Transverse colon (tissue), 4 donors: ENCODE data around the gene CDC42EP5.

Experiments used
- EP300 ChIP-seq: sonication (generic); formaldehyde crosslinking; IDR thresholded peaks from one replicate; pipeline ENCODE4 v1.6.1; 2017; ENCODE audit warnings: antibody characterized with exemption, low read depth
- POLR2A ChIP-seq: fragments of 450-650 bp; IDR thresholded peaks from one replicate; pipeline ENCODE4 v1.6.1; 2016; ENCODE audit warnings: antibody characterized with exemption, mild to moderate bottlenecking, moderate library complexity
- POLR2AphosphoS5 ChIP-seq, 3 donors: sonication (generic); formaldehyde crosslinking; IDR thresholded peaks; one replicate each; pipeline ENCODE4 v1.6.1; 2016; ENCODE audit warnings: antibody characterized with exemption in 3 of 3
- TF ChIP-seq, protein P1 (sequence below), 5 experiments: fragments of 200-600 bp in 3 of 5; fragments of 450-650 bp in 2 of 5; sonication (generic) in 3 of 5; IDR thresholded peaks; 1 replicate in 2 of 5; 2 replicates in 3 of 5; pipeline ENCODE4 v1.5.1; 2016 to 2017; ENCODE audit warnings: antibody characterized with exemption in 5 of 5, inconsistent platforms in 3 of 5, mild to moderate bottlenecking in 2 of 5, moderate library complexity in 1 of 5

DNA sequence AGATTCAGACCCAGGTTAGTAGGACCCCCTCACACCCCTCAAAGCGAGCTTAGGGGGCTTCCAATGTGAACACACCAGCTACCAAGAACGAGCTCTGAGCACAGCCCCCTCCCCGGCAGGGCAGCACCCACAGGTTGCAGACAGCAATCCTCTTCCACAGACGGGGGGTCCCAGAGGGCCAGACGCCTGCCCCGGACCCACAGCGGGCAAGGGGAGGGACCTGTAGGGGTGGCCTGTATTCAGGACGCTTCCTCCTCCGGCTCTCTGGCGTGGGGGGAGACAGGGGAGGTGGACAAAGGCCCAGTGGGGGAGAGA is 53.1 kb downstream of the CDC42EP5 start:
- no peak for TF ChIP-seq POLR2A
- TF ChIP-seq, protein P1, sequence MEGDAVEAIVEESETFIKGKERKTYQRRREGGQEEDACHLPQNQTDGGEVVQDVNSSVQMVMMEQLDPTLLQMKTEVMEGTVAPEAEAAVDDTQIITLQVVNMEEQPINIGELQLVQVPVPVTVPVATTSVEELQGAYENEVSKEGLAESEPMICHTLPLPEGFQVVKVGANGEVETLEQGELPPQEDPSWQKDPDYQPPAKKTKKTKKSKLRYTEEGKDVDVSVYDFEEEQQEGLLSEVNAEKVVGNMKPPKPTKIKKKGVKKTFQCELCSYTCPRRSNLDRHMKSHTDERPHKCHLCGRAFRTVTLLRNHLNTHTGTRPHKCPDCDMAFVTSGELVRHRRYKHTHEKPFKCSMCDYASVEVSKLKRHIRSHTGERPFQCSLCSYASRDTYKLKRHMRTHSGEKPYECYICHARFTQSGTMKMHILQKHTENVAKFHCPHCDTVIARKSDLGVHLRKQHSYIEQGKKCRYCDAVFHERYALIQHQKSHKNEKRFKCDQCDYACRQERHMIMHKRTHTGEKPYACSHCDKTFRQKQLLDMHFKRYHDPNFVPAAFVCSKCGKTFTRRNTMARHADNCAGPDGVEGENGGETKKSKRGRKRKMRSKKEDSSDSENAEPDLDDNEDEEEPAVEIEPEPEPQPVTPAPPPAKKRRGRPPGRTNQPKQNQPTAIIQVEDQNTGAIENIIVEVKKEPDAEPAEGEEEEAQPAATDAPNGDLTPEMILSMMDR (IDR thresholded peaks at IDR 0.05): no peak
- TF ChIP-seq EP300: no peak
- TF ChIP-seq POLR2AphosphoS5 (IDR thresholded peaks at IDR 0.05): no peak
